Measurements from ENCODE around the gene GFOD2. TPM values are rescaled to one million over a fixed set of nuclear protein-coding genes. Genes with fewer than 3 reads are reported as not detected.

The GFOD2 gene
- total RNA-seq, 1 experiment from 2014 or later, result 23.9 TPM

DNA sequence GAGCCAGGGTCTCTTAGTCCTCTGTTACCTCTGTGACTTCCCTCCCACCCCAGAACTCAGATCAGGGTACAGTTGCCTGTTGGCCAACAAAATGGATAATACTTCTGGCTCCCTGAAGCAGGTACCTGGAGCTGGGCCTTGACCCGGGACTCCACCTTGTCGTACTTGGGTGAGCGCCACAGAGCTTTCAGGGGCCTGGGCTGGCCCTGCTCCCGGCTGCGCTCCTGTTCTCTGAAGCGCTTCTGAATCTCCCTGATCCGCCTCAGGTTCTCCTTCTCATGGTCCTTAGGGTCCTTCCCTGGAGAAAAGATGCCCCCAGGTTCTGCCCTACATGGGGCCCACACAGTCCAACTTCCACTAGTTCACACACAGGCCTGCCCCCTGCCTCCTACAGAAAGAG lies 54.2 kb downstream of the GFOD2 start:
- H3K4me3 Mint-ChIP-seq (ENCODE audit: low read depth, unreplicated experiment), result no peak overlapping the region
- no peak for DNase-seq
- H3K27me3 Mint-ChIP-seq (ENCODE audit: unreplicated experiment), result no peaks in the 10 kb centered on the region
- no peak overlapping the region for H3K27ac Mint-ChIP-seq (ENCODE audit: unreplicated experiment)
- BruUV-seq (replicated peaks), result no TSS peak
- CTCF ChIA-PET, result interaction anchor here (0.9 to 2.1 kb wide), 2 partner anchors 142 to 144 kb away, joined by 3 to 7 read pairs; partner anchors contain the start of genes RANBP10 and TSNAXIP1
- peaks cover 67% of the 10 kb centered on the region for H3K36me3 Mint-ChIP-seq (ENCODE audit: insufficient read depth, unreplicated experiment)
- no peaks in the 10 kb centered on the region for H3K9me3 Mint-ChIP-seq (ENCODE audit: low read depth, unreplicated experiment)
- TF ChIP-seq, protein P1, sequence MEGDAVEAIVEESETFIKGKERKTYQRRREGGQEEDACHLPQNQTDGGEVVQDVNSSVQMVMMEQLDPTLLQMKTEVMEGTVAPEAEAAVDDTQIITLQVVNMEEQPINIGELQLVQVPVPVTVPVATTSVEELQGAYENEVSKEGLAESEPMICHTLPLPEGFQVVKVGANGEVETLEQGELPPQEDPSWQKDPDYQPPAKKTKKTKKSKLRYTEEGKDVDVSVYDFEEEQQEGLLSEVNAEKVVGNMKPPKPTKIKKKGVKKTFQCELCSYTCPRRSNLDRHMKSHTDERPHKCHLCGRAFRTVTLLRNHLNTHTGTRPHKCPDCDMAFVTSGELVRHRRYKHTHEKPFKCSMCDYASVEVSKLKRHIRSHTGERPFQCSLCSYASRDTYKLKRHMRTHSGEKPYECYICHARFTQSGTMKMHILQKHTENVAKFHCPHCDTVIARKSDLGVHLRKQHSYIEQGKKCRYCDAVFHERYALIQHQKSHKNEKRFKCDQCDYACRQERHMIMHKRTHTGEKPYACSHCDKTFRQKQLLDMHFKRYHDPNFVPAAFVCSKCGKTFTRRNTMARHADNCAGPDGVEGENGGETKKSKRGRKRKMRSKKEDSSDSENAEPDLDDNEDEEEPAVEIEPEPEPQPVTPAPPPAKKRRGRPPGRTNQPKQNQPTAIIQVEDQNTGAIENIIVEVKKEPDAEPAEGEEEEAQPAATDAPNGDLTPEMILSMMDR (IDR thresholded peaks at IDR 0.05; ENCODE audit: unreplicated experiment), result no peak
- intact Hi-C loops (cut with micrococcal nuclease; ENCODE audit: unreplicated experiment), result loop anchor here (5.0 kb wide), 1 partner anchor 118 kb away; no protein-coding TSS in a partner anchor
- no peaks in the 10 kb centered on the region for H3K4me1 Mint-ChIP-seq (ENCODE audit: low read depth, unreplicated experiment)

DNA sequence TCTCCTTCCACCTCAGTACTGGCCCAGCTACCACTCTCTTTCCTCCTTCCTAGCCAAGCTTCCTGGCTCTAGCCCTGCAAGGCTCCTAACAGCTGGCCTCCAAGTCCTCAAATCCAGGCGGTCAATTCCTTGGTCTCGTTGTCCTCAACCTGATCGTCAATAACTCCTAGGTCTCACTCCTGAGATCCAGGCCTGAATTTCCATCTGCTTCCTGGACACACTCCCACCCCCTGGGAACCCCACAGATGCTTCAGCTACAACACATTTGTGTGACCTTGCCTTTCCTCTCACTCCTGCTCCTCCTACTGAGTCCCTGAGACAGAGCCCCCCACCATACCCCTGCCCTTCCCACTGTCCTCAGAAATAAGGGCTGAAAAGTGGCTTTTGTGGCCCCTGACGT lies 54.9 kb downstream of the GFOD2 start:
- H3K27ac Mint-ChIP-seq (ENCODE audit: unreplicated experiment), result no peak overlapping the region
- peaks cover 74% of the 10 kb centered on the region for H3K36me3 Mint-ChIP-seq (ENCODE audit: insufficient read depth, unreplicated experiment)
- no peak overlapping the region for H3K4me3 Mint-ChIP-seq (ENCODE audit: low read depth, unreplicated experiment)
- no peak for DNase-seq
- CTCF ChIA-PET, result interaction anchor here (2.1 kb wide), 1 partner anchor 143 kb away, joined by 7 read pairs; no protein-coding TSS in a partner anchor
- no peaks in the 10 kb centered on the region for H3K9me3 Mint-ChIP-seq (ENCODE audit: low read depth, unreplicated experiment)
- no peaks in the 10 kb centered on the region for H3K4me1 Mint-ChIP-seq (ENCODE audit: low read depth, unreplicated experiment)
- TF ChIP-seq, protein P1 (IDR thresholded peaks at IDR 0.05; ENCODE audit: unreplicated experiment), result no peak
- intact Hi-C loops (cut with micrococcal nuclease; ENCODE audit: unreplicated experiment), result no loop called here
- H3K27me3 Mint-ChIP-seq (ENCODE audit: unreplicated experiment), result no peaks in the 10 kb centered on the region
- no TSS peak for BruUV-seq (replicated peaks)

DNA sequence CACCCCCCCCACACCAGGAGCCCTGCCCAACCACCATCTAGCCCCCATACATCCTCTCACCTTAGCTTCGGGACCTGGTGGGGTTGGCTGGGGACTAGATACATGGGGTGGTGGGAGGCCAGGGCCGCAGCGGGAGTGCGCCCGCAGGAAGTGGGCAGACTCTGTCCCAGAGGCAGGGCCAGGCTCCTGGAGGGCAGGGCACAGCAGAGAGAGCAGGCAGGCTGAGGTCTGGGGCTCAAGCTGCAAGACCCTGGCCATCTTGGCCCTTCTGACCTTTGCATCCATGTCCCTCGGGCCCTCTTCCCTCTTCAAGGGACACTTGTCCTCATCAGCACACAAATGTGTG lies 55.3 kb downstream of the GFOD2 start:
- Mint-ChIP-seq H3K4me1 (ENCODE audit: low read depth, unreplicated experiment) (no peaks in the 10 kb centered on the region), H3K27ac (ENCODE audit: unreplicated experiment) (no peak overlapping the region), H3K9me3 (ENCODE audit: low read depth, unreplicated experiment) (no peaks in the 10 kb centered on the region), H3K27me3 (ENCODE audit: unreplicated experiment) (no peaks in the 10 kb centered on the region), H3K36me3 (ENCODE audit: insufficient read depth, unreplicated experiment) (peaks cover 75% of the 10 kb centered on the region), H3K4me3 (ENCODE audit: low read depth, unreplicated experiment) (no peak overlapping the region)
- DNase-seq, result no peak
- TF ChIP-seq, protein P1 (IDR thresholded peaks at IDR 0.05; ENCODE audit: unreplicated experiment), result no peak
- no TSS peak for BruUV-seq (replicated peaks)
- intact Hi-C loops (cut with micrococcal nuclease; ENCODE audit: unreplicated experiment), result no loop called here
- CTCF ChIA-PET, result interaction anchor here (2.1 kb wide), 1 partner anchor 143 kb away, joined by 7 read pairs; no protein-coding TSS in a partner anchor

DNA sequence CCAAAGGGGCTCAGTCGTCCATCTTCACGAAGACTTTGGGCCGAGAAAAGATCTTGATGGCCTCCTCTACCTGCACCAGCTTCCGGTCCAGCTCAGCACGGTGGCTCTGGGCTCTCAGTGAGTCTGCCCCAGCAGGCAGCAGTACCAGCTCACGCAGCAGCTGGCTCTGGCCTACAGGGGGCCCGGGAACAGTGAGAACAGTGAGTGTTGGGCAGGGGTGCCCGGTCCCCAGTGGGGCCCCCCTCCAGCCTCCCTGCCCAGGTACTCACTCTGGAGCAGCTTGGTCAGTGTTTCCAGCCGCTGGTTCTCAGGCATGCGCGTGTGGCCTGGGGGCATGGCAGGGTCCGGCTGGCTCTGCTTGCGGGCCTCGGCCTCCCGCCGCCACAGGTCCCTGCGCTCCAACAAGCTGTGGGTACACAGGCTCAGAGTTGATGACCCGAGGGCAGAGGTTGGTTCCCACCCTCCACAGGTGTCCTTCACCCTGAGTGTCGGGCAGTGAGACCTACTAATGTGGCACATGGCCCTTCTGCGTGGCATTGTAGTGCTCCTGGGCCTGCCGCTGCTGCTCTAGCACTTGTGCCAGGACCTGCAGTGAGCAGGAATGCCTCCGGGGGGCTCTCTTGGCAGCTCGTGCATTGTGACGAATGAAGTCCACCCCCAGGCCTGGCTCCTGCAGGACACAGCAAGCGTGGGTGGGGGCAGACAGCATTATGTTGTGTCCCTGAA lies 55.8 kb downstream of the GFOD2 start:
- TF ChIP-seq, protein P1 (IDR thresholded peaks at IDR 0.05; ENCODE audit: unreplicated experiment), result no peak
- intact Hi-C loops (cut with micrococcal nuclease; ENCODE audit: unreplicated experiment), result no loop called here
- CTCF ChIA-PET, result interaction anchor here (0.6 to 2.1 kb wide), 3 partner anchors 9 to 396 kb away, joined by 3 to 7 read pairs (median 4); no protein-coding TSS in a partner anchor
- H3K9me3 Mint-ChIP-seq (ENCODE audit: low read depth, unreplicated experiment), result no peaks in the 10 kb centered on the region
- H3K27ac Mint-ChIP-seq (ENCODE audit: unreplicated experiment), result no peak overlapping the region
- H3K4me3 Mint-ChIP-seq (ENCODE audit: low read depth, unreplicated experiment), result no peak overlapping the region
- no peaks in the 10 kb centered on the region for H3K27me3 Mint-ChIP-seq (ENCODE audit: unreplicated experiment)
- no peaks in the 10 kb centered on the region for H3K4me1 Mint-ChIP-seq (ENCODE audit: low read depth, unreplicated experiment)
- no TSS peak for BruUV-seq (replicated peaks)
- DNase-seq, result peak; percentile 50
- peaks cover 75% of the 10 kb centered on the region for H3K36me3 Mint-ChIP-seq (ENCODE audit: insufficient read depth, unreplicated experiment)
